GM19240 (cell line): ENCODE data around the gene NDUFA8.
"Not testable (repeated sequence)": the region's sequence is repeated elsewhere in the genome, so short reads cannot be mapped to it uniquely, and the experiment has no call there.

ENCODE experiments used
- DNase-seq: peaks from one replicate; pipeline ENCODE4 v3.0.0; 2011; ENCODE audit warnings: low spot score; ENCODE audit not compliant: insufficient read length

The NDUFA8 gene

DNA sequence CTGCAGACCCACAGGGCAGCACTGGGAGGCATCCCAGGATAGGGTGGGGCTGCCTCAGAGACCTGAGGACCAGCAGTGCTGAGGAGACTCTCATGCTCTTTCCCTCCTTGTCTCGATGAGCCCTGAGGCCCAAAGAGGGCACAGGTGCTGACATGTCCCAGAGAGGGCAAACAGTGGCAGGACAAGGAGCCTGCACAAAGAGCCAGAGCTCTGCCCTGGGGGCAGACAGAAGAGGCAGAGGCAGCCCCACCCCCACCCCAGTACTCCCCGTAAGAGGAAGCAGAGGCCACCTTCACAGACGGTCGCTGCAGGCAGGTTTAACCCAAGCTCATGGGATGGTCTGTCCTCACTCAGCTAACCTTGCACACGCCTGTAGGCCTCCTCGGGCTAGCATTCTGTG lies 37.1 kb downstream of the NDUFA8 start:
- no peak for DNase-seq

DNA sequence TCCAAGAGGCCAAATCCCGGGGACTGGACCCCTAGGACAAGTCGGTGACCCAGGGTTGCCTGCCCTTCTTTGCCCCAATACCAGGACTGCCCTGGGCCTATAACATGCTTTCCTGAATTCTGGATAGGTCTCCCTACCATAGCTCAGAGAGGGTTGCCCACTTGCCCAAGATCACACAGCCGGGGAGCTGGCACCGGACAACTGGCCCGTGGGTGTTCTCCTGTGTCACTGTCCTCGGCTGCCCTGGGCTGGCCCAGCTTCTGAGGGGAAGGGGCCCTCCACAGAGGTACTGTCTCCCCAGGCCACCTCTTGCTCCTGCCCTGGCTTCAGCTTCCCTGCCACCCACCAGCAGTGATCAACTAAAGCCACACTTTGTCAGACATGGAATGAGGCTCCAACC lies 37.6 kb downstream of the NDUFA8 start:
- no peak for DNase-seq

DNA sequence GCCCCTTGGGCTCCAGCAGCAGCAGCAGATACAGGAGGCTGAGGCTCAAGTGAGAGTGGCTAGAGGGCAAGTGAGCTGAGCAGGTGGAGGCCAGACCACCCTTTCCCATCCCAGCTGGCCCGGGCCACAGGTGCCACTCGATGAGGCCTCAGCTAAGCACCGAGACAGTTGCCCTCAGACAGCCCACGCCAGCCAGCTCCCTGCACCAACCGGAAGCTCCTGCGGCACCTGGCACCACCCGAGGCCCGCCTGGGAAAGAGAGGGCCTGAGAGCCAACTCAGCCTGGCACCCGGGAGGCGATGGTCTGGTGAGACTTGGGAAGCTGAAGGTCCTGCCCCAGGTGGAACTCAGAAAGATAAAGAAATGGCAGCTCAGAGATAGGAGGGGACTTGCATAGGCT lies 38.2 kb downstream of the NDUFA8 start:
- DNase-seq = no peak

DNA sequence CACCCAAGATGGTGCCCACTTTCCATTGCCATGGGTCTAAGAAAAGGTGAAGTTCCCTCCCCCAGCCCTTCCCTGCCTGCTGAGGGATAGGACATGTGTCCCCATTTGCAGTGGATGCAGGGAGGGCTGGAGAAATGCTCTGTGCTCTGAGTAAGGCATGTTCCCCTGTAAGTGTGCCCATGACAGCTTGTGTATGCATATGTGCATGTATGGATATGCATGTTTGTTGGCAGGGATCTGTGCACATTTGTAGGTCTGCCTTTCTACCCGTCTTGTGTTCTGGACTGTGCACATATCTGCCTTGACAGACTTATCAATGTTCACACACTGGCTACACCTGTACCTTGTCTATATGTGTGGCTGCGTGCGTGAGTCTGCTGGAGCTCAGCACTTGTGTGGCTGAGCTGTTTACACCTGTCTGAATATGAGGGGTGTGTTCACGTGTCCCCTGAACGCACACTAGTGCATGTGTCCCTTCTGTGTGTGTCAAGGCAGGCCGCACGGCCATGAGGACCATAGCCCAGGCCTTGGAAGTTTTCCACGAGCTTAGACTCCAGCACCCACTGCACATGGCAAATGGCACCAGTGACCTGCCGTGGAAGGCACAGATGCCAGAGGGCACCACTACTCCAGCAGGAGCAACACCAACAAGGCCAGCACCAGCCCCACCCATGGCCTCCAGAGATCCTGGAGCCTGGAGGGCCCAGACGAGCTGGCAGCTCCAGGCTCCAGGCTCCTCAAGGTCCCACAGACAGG lies 39.1 kb downstream of the NDUFA8 start:
- DNase-seq = no peak

DNA sequence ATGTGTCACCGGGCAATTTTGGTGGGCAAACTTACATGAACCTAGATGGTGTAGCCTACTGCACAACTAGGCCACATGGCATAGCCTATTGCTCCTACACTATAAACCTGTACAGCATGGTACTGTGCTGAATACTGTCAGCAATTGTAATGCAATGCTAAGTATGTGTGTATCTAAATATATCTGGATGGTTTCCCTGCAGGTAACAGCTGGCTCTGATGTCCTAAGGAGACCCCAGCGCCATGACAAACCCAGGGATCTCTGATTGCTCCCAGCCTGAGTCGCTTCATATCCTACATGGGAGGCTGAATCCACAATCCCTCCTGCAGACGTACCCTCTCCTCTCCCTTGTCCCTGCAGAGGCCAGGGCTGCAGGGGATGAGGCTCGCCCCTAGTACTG lies 39.9 kb downstream of the NDUFA8 start:
- no peak for DNase-seq

DNA sequence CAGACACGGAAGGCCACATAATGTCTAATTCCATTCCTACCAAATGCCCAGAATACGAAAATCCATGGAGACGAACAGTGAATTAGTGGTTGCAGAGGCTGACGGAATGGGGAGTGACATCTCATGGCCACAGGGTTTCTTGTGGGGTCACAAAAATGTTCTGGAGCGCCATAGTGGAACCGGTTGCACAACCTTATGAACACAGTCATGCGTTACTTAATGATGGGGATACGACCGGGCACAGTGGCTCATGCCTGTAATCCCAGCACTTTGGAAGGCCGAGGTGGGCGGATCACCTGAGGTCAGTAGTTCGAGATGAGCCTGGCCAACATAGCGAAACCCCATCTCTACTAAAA lies 40.4 kb downstream of the NDUFA8 start:
- no peak for DNase-seq

DNA sequence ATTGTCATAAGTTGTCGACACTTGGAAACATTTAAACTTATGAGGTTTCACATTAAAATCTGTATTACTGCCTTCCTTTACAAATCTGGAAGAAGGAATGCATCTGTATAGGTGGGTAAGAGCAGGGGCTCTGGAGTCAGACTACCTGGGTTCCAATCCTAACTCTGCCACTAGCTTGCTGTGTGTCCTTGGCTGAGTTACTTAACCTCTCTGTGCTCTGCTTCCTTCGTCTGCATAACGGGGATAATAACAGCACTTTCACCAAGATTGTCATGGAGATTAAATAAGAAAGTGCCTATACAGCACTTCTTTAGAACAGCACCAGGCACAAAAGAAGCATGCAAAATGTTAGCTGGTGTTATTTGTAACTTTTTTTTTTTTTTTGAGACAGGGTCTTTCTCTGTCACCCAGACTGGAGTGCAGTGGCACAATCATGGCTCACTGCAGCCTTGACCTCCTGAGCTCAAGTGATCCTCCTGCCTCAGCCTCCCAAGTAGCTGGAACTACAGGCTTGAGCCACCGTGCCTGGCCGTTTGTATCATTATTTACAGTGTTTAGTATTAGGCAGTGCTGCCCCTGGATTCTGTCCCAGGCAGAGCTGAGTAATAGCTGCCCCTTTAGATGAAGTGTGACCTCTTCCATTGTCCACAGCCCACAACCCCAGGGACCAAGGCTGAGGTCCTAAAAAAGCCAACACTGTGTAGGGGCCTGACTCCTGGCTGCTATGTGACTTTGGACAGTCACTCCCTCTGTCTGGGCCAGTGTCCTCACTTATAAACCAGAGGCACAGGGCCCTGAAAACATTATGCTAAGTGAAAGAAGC lies 41.0 kb downstream of the NDUFA8 start:
- DNase-seq = no peak

DNA sequence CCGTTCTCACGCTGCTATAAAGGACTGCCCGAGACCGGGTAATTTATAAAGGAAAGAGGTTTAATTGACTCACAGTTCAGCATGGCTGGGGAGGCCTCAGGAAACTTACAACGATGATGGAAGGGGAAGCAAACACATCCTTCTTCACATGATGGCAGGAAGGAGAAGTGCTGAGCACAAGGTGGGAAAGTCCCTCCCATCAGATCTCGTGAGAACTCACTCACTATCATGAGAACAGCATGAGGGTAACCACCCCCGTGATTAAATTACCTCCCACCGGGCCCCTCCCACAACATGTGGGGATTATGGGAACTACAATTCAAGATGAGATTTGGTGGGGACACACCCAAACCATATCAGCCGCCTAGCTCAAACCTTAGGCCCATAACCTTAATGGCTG lies 42.3 kb downstream of the NDUFA8 start:
- not testable (repeated sequence) for DNase-seq

DNA sequence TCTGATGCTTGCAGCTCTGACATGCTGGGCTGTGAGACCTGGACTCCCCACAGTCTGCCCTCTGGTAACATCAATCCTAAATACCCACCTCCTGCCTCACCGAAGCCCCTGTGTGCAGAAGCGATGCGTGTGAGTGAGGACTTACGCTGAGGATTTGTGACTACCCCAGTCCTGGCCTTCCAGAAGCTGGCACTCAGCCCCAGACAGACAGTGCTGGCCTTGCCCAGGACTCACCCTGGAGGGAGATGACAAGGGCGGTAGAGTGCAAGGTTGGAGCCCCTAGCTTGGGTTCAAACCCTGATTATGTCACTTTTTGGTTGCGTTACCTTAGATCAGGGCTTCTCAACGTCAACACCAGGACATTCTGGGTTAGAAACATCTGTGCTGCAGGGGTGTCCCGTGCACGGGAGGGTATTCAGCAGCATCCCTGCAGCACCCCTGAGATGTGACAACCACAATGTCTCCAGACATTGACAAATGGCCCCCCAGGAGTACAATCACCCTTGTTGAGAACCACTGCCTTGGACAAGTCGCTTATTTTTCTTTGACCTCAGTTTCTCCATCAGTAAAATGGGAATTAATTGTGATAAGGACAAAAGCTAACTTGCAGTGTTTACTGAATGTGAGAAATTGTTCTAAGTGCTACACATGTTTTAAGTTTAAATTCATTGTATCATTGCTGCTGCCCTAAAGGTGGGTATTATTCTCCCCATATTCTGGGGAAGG lies 43.0 kb downstream of the NDUFA8 start:
- no peak for DNase-seq

DNA sequence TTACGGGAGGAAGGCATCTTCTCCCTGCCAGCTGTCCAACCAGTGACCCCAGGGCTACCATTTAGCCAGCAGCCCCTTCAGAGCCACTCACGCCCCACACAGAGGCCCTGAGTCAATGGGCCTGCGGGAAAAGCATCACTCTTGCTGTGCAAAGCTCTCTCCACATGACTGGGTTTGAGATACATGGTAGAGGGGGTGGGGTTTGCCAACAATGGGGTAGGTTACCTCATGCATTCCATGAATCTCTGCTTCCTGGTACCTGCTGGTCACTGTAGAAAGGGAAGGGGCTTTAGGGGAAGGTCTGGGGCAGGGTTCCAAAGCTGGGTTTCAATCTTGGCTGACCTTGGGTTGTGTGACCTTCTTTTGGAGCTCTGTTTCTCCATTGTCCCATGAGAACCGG lies 43.5 kb downstream of the NDUFA8 start:
- DNase-seq = no peak

DNA sequence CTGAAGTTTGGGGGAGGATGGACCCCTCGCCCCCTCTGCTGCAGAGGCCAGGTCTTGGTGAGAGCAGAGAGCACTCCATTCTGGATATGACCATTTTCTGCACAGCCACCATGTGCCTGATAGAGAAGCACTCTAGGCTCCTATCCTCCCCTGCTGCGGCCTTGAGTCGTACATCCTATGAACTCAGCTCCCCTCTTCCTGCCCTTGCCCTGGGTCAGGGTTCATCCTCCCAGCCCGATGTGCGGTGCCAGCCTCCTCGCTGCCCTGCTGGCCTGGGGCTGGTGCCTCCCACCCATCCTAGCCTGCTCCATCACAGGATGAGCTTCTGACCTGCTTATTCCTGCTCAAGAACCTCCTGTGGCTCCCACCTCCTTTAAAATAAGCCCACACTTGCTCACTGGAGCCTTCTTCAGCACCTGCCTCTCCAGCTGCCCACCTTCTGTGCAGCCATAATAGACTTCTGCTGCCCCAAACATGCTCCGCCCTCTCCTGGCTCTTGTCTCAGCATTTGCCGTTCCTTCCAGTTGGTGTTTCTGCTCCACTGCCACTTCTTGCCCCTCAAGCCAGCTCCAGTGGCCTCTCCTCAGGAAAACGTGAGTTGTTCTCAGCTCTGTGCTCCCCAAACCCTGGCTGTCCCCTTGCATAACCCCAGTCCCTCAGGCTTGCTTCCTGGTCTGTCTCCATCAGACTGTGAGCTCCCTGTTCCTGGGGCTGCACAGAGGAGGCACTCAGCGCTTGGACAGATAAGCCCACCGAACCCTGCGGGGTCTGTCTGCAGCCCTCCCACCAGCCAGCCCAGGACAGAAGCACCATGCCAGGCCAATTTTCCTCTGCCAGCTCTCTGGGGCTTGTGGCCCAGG lies 44.2 kb downstream of the NDUFA8 start:
- no peak for DNase-seq

DNA sequence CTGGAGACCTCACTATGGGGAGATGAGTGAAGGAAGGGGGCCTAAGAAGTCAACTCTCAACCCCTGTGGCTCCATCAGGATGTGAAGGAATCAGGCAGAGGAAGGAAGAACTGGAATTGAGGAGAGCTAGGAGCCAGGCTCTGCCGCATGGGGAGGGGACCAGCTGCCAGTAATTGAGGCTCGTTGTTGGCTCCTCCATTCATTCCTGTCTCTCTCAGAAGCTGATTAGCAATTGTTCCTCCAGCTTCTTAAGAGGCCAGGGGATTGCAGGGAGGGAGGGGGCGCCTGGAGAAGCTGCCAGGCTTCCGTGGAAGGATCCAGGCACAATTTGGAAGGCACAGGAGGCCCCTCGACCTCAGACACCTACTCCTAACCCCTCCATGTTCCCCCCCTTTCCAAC lies 46.0 kb downstream of the NDUFA8 start:
- no peak for DNase-seq

DNA sequence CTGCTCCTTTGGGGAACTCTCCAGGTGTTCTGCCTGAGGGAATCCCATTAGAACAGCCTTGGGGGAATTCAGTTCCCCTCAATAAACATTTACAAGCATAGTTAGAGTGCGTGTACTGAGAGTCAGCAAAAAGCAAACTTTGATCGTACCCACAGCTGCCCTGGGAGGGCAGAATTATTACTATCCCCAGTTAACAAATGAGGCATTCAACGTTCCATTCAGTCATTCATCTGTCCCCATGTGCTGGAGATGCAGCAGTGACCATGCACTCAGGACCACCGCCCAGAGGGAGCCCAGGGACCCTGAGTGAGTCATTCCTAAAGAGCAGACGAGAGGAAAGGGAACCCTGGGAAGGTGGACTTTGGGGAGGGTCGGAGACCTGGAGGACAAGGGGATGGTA lies 47.3 kb downstream of the NDUFA8 start:
- DNase-seq = no peak

DNA sequence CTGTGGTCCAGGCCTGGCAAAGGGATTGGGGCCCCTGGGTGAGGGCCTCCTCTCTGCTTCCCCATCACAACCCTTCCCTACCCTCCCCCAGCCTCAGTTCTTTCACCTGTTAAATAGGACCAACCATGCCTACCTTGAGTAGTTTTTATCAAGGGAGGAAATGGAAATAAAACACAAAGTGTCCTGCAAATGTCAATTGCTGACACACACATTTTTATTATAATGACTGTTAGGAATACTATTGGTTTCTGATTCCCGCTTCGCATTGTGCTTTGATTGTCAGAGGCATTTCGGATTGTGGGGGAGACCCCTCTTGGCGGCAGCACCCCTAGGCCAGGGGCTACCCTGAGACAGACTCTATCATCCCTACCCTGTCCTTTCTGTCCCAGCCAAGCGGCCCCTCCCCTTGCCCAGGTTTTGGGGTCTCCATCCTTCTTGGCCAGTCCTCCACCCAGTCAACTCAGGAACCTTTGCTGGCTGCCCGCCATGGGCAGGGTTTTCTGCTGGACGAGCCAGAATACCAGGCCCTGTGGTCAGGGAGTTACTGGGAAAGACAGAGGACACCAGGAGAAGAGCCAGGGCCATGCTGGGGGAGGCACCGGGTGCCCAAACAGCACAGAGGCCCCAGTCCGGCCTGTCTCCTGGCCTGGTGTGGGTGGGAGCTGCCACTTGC lies 48.0 kb downstream of the NDUFA8 start:
- no peak for DNase-seq

DNA sequence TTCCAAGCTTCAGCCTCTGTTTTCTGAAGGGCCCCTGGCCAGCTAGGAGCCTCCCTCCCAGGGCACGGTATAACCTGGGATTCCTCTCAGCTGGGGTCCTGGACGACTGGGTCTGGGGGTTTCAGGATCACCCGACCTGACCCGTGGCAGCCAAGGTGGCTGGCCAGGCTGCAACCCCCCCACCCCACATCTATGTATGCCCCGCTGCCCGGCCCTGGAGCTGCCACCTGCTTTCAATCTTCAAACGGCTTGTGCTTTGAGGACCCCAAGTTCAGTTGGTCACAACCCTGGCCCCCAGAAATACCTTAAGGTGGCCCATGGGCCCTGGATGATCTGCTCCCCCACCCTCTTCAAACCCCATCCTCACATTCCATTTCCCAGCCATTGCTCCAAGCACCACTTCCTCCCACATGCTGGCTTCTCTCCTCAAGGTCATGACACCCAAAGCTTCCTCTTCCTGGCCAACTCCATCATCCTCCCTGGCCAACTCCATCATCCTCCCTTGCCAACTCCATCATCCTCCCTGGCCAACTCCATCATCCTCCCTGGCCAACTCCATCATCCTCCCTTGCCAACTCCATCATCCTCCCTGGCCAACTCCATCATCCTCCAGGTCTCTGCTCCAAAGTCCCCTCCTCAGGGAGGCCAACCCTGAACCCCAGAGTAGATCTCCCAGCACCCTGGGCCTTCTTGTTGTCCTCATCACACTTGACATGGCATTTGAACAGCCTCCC lies 49.3 kb downstream of the NDUFA8 start:
- DNase-seq = no peak

DNA sequence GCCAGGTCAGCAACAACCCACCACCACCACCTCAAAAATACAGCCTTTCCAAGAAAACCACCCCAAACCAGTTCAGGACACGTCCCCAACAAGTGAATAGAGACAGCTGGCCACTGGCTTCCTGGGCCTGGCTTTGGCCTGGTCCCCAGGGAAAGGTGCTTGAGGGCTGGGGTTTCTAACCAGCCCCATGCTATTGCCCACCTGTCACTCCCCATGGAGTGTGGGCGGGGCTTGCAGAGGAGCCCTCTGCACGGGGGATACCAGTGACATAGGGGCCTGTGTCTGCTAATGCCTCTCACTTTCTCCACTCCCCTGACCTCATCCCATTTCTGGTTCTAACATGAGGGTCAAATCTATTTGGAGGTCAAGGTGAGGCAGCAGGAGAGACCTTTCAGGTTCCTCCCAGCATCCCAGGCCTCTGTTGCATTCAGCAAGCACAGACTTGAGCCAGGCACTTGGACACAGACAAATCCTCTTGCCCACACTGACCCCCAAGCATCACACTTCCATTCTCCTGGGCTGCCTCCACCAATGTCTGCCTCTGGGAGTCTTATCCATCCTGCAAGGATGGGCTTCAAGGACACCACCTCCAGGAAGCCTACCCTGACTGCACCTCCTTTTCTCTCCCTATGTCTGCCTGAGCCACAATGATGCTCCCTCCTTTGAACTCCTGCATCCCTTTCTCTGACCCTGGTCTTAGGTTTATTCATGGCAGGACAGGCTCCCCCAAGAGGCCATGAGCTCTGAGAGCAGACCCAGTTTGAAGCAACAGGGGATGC lies 50.4 kb downstream of the NDUFA8 start:
- no peak for DNase-seq

DNA sequence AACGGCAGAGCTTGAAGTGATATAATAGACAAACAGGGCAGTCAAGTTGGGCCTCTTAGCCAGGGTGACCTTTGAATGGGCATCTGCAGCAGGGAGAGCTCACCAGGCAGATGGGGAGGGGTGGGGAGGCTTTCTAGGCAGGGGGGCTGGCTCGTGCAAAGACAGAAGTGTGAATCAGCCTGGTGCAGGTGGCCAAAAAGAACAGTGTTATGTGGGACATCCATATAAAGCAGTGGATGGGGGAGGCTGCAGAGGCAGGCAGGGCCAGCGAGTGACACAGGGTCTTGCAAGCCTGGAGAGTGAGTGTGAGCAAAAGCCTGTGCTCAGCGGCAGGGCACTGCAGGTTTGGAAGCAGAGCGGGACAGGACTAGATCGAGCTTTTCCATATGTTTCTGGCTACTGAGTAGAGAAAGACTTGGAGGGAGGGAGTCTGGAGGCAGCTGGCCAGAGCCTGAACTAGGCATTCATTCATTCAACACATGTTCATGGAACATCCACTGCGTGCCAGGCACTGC lies 52.2 kb downstream of the NDUFA8 start:
- DNase-seq = no peak

DNA sequence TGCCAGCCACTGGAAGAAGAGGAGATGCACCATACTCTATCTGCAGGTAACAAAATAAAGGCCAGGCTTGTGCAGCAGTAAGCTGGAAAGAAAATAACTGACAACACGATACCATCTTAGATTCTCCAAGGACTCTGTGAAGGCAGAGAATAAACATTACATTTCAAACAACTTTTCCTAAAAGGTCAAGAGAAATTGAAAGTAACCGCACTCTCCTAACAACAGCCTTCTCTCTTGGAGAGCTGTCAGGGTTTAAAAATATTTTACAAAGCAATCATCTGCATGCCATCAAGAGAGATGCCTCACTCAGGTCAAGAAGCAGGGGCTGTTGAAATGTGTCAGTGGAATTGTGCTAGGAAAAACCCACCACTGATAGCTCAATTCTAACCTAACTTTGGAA lies 53.0 kb downstream of the NDUFA8 start:
- no peak for DNase-seq

DNA sequence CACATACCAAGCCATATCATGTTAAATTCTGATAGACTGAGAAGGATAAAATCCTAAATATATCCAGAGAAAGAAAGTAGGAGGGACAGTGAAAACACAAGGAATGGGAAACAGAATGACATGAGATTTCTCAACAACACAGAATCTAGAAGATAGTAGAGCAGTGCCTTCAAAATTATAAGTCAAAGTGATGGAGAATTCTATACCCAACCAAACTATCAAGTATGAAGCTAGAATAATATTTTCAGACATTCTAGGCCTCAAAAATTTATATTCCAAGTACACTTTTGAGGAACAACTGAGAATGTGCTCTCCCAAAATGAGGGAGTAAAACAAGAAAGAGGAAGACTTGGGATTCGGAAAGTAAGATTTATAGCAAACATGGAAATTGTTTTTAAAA lies 55.6 kb downstream of the NDUFA8 start:
- no peak for DNase-seq
